Measurements from ENCODE around the gene CIAPIN1.

Gene CIAPIN1

DNA sequence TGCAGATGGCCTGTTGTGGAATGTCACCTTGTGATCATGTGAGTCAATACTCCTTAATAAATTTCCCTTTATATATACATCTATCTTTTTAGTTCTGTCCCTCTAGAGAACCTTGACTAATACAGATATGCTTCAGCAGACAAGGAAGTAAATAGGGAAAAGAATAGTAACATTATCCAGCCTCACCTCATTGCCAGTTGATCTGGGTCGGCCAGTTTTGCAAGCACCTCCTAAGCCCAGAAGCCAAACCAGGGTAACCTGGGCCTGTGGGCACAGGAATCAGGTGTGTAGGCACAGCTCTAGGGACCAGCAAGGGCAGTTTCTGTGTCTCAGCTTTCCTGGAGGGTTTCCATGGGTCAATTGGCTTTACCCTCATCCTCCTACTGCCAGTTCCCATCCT lies 54.5 kb downstream of the CIAPIN1 start:
- no peak overlapping the region for H3K4me3 ChIP-seq
- H3K27ac ChIP-seq = no peak overlapping the region
- TF ChIP-seq CTCF (IDR thresholded peaks at IDR 0.05) = no peak

GRCh38 chr16:57391708-57392107 lies 55.5 kb downstream of the CIAPIN1 start:
- no peak overlapping the region for H3K27ac ChIP-seq
- H3K4me3 ChIP-seq = no peak overlapping the region
- DNase-seq (ENCODE audit: low spot score) = no peak
- no peak for TF ChIP-seq CTCF (IDR thresholded peaks at IDR 0.05)

More for the DNA sequence above, 54.5 kb downstream of the CIAPIN1 start:
- DNase-seq (ENCODE audit: low spot score) = no peak

DNA sequence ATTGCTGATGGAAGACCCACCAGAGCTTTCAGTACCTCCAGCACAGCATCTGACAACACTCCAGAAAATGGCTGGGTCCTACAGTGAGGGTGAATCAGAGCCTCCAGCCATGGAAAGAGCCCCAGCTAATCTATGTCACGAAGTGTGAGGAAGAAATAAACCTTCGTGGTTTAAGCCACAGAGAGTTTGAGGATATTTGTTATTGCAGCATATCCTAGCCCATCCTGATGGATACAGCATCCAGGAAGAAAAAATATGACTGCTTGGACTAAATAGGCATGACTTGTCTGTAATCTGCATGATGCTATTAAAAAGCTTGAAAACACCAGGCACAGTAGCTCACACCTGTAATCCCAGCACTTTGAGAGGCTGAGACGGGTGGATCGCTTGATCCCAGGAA lies 55.9 kb downstream of the CIAPIN1 start:
- DNase-seq (ENCODE audit: low spot score) = no peak
- H3K4me3 ChIP-seq = no peak overlapping the region
- H3K27ac ChIP-seq = no peak overlapping the region
- TF ChIP-seq CTCF (IDR thresholded peaks at IDR 0.05) = no peak

DNA sequence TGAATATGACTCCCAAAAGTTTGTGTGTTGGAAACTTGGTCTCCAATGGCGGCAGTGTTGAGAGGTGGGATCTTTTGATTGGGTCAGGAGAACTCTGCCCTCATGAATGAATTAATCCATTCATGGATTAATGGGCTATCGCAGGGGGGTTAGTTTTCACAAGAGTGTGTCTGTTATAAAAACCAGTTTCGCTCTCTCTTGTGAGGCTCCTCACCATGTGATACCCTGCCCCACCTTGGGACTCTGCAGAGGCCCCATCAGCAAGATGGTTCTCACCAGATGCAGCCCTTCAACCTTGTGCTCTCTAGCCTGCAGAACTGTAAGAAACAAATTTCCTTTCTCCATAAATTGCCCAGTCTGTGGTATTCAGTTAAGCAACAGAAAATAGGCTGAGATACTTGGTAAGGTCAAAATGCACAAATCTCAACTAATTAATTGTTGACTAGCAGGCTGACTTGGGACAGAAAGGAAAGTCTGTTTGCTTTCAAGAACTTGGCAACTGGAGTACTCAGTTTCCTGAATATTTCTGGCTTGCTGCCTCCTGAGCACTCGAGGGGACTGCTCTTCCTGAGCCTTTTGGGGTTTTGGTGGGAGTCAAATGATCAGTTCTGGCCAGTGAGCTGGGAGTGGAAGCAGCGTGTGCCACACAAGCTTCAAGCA lies 56.4 kb downstream of the CIAPIN1 start:
- Histone ChIP-seq H3K27ac (no peak overlapping the region), H3K4me3 (no peak overlapping the region)
- TF ChIP-seq CTCF (IDR thresholded peaks at IDR 0.05) = no peak
- no peak for DNase-seq (ENCODE audit: low spot score)

DNA sequence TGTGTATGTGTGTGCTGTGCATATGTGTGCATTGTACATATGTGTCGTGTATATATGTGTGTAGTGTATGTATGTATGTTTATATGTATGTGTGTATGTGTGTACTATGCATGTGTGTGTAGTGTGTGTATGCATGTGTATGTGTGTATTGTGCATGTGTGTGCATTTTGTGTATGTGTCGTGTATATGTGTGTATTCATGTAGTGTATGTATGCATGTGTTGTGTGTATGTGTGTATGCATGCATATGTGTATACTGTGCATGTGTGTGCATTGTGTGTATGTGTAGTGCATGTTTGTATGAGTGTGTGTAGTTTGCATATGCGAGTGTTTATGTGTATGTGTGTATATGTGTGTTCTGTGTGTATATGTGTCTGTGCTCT lies 58.1 kb downstream of the CIAPIN1 start:
- no peak for TF ChIP-seq CTCF (IDR thresholded peaks at IDR 0.05)
- Histone ChIP-seq H3K27ac (no peak overlapping the region), H3K4me3 (no peak overlapping the region)
- no peak for DNase-seq (ENCODE audit: low spot score)

DNA sequence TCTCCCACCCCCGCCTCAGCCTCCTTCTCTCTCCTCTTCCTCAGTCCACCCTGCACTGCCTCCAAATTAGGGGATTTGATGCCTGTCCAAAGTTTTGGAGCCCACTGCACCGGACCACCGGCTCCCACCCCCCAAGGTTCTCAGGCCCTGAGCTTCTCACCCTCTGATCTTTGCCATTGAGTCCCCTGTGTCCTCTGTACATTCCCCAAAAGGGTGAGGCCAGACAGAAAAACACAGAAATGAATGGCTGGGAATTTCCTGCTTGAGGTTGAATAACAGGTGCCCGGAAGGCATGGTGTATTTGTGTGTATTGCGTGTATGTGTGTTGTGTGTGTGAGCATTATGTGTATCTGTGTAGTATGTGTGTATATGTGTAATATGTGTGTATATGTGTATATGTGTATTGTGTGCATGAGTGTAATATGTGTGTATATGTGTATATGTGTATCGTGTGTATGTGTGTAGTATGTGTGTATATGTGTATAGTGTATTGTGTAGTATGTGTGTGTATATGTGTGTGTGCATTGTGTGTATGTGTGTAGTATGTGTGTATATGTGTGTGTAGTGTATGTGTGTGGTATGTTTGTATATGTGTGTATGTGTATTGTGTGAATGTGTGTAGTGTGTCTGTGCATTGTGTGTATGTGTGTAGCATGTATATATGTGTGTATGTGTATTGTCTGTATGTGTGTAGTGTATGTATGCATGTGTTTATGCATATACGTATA lies 58.7 kb downstream of the CIAPIN1 start:
- H3K4me3 ChIP-seq = no peak overlapping the region
- no peak for TF ChIP-seq CTCF (IDR thresholded peaks at IDR 0.05)
- DNase-seq (ENCODE audit: low spot score) = no peak
- H3K27ac ChIP-seq = no peak overlapping the region
